Jurkat, Clone E6-1 (cell line): Measurements from ENCODE around the gene ITPRIP.

Source experiments
- DNase-seq: peaks from one replicate; pipeline ENCODE4 v3.0.0-alpha.2; 2011; ENCODE audit warnings: low read depth, low spot score
- H3K4me3 ChIP-seq: 2 replicates; pipeline ENCODE4 v1.5.1; 2011; ENCODE audit warnings: mild to moderate bottlenecking, low read length, control low read depth, moderate library complexity

ITPRIP gene

GRCh38 chr10:104264783-104265182, 73.5 kb downstream of the ITPRIP start:
- DNase-seq = no peak

GRCh38 chr10:104262055-104262454, 76.2 kb downstream of the ITPRIP start:
- DNase-seq = no peak
- H3K4me3 ChIP-seq = no peak overlapping the region

More at GRCh38 chr10:104264783-104265182, 73.5 kb downstream of the ITPRIP start:
- no peak overlapping the region for H3K4me3 ChIP-seq

DNA sequence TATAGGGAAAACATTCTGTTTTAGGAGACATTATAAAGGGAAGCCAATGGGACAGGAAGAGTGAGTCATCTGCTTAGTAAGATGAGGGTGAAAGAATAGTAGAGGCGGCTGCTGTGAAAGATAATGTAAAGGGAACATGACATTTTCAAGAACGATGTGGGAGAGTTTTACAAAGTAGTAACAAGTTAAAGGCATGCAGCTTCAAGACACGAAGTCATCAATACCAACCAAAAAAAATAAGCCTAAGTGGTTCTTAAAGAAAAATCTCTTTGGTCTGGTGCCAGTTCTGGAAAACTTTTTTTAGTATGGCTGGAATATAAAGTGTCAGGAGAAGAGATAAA, 77.5 kb downstream of the ITPRIP start:
- DNase-seq = no peak

GRCh38 chr10:104259999-104260774, 78.1 kb downstream of the ITPRIP start:
- H3K4me3 ChIP-seq = no peak overlapping the region
- DNase-seq = no peak

More for the DNA sequence above, 77.5 kb downstream of the ITPRIP start:
- no peak overlapping the region for H3K4me3 ChIP-seq
